M059J (cell line): ENCODE results near the gene ADGRL2. TPM values are rescaled to one million over a fixed set of nuclear protein-coding genes. Genes with fewer than 3 reads are reported as not detected.
A peak's percentile ranks its signal among the peaks of the same experiment; 100 is the strongest.

Experiments used
- DNase-seq: peaks from one replicate; pipeline ENCODE4 v3.0.0-alpha.2; 2012; ENCODE audit warnings: low read depth
- total RNA-seq: library from RNA; depleted of rRNA; stranded (reverse); fragments of >200 nt; shearing (Covaris generic); gene quantifications from 2 replicates; pipeline ENCODE4 v1.2.3, GENCODE V29; 2014

The ADGRL2 gene
- total RNA-seq, 1 experiment from 2014 or later: 4.0 TPM

DNA sequence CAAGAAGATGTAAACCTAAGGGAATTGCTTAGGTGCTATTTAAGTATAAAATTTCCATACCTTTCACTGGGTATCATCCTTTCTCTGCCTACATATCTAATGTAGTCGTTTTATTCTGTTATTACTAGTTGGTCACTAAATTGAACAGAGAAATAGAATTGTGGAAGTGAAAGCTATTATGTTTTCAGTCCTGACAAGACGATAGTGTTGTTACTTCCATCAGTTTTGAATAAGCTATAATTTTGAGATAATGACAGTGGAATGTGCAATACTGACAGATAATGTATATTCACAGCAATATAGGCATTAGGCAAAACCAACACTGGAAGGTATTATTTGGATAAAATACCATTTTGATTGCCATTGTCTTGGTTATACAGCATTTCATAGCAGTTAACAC lies 181.8 kb downstream of the ADGRL2 start:
- DNase-seq: no peak

DNA sequence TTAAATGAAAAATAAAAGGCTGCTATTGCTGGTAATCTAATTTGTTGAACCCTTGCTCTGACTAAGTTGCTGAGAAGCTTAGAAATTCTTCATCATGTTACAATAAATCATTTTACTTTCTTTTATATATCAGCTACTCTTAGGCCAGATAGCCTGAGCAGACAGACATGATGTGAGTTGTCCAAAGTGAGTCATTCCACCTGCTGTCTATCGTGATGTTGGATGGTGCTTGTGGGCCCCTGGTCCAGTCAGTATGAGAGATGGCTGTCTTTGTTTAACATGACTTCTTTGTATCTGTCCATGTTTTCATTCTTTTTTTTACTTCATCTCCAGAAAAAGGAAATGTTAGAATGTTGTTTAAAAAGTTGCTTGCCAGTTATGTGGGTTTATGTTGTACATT lies 188.8 kb downstream of the ADGRL2 start:
- no peak for DNase-seq

GRCh38 chr1:81990241-81990640 lies 189.5 kb downstream of the ADGRL2 start:
- DNase-seq: no peak

DNA sequence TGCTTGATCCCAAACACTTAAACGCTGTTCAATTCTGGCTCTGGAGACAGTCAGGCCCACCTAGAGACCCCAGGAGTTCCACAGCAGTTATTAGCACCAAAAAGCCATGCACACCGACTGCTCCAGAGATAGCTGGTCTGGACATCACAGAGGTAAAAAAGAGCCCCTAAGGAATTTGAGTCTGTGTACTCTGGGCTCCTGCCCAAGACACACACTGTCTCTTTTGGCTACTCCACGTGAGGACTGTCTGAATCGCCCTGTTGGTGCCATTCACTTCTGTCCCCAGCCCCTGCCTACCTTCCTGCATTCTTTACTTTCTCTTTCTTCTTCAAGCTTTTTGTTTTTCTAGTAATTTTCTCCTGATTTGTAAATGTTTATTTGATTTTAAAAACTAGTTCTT lies 197.4 kb downstream of the ADGRL2 start:
- peak; percentile 9 for DNase-seq

DNA sequence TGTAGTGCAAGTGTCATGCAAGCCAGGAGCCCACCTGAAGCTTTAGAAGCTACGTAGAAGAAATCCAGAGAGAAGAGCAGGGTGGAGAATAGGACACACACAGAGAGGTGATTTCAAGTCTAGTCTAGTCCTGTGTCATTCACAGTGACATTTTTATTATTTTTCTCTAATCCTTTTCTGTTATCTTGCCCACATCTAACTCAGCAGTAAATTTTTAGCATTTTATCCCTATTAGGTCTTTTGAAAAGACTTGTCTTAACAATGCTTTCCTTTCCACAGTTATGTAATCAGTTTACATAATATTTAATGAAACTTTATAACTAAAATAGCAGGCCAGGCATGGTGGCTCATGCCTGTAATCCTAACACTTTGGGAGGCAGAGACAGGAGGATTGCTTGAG lies 198.6 kb downstream of the ADGRL2 start:
- peak; percentile 7 for DNase-seq

- DNase-seq: no peak
Measured at GRCh38 chr1:82000221-82000620, 199.5 kb downstream of the ADGRL2 start.

- DNase-seq: no peak
Measured at GRCh38 chr1:82001345-82001744, 200.6 kb downstream of the ADGRL2 start.

- no peak for DNase-seq
Measured at GRCh38 chr1:82007804-82008203, 207.1 kb downstream of the ADGRL2 start.

- no peak for DNase-seq
Measured at GRCh38 chr1:82013702-82014101, 213.0 kb downstream of the ADGRL2 start.

DNA sequence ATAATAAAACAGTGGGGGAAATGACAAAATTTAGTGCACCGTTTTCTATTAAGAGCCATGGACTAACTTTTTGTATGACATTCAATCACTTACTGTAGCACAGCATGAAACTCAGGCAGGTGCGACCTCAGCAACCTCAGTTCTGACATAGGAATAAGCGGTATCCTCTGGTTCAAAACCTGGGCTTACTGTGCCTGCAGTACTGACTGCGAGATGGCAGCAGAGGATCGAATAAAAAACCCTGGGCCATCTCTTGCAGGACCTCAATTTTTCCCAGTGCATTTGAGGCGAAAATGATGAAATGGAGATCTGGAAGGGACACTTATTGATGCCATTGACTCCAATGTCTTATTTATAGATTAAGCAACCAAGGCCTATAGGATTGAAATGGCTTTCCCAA lies 214.7 kb downstream of the ADGRL2 start:
- peak; percentile 3 for DNase-seq

DNA sequence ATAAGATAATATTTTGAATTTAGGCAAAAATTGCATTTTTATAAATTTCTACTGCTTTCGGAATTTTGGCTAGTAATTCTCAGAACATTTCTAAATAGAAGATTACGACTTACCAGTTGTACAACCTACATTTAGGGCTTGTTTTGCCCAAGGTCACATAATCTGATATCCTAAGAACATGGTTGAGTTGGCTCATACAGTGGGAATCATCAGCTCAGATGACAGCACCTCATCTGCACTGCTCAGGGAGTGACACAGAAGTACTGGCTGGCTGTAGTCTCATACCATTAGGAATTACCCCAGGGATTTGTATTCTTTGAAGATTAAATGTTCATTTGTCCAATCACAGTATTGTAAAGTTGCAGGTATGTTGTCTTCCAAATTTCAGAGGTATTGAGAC lies 217.6 kb downstream of the ADGRL2 start:
- DNase-seq: no peak

GRCh38 chr1:82019508-82019907 lies 218.8 kb downstream of the ADGRL2 start:
- DNase-seq: no peak

- DNase-seq: no peak
Measured at GRCh38 chr1:82030830-82031229, 230.1 kb downstream of the ADGRL2 start.

GRCh38 chr1:82032068-82032467 lies 231.3 kb downstream of the ADGRL2 start:
- no peak for DNase-seq

DNA sequence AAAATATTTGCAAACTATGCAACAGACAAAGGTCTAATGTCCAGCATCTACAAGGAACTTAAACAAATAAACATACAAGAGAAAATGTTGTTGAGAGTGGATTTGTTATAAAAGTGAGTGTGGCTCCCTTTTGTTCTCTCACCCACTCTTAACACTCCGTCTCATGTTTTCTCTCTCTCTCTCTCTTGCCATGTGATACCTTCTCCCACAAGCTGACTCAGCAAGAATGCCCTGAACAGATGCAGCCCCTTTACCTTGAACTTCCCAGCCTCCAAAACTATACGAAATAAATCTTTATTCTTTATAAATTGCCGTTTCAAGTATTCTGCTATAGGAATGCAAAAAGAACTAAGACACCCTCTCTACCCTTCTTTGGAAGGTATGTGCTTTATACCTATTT lies 234.1 kb downstream of the ADGRL2 start:
- DNase-seq: no peak
